Naive B cell (primary cell): Measurements from ENCODE around the gene FANCC. TPM values are rescaled to one million over a fixed set of nuclear protein-coding genes. Genes with fewer than 3 reads are reported as not detected.
A peak's percentile ranks its signal among the peaks of the same experiment; 100 is the strongest.

ENCODE experiments used
- ATAC-seq, 2 donors: fragments of 150-1000 bp; cut with Tn5 transposase; 2 replicates each; pipeline ENCODE4 v1.10.0; 2021; ENCODE audit warnings: low read depth in 2 of 2, mild to moderate bottlenecking in 2 of 2, moderate library complexity in 2 of 2
- DNase-seq: peaks from one replicate; pipeline ENCODE4 v3.0.0; 2022
- H3K27ac Mint-ChIP-seq, 6 donors: one replicate each; pipeline ENCODE4 v1.8.0; 2020 to 2022; ENCODE audit warnings: mild to moderate bottlenecking in 6 of 6, mixed read lengths in 6 of 6, moderate library complexity in 5 of 6, inconsistent platforms in 2 of 6
- H3K27me3 Mint-ChIP-seq, 3 donors: one replicate each; pipeline ENCODE4 v1.8.0; 2021 to 2022; ENCODE audit warnings: mixed read lengths in 3 of 3, mild to moderate bottlenecking in 1 of 3
- H3K36me3 Mint-ChIP-seq, 2 donors: one replicate each; pipeline ENCODE4 v1.8.0; 2020 to 2022; ENCODE audit warnings: mixed read lengths in 2 of 2, inconsistent platforms in 1 of 2, mild to moderate bottlenecking in 1 of 2
- H3K4me1 Mint-ChIP-seq, 3 donors: one replicate each; pipeline ENCODE4 v1.8.0; 2020 to 2022; ENCODE audit warnings: mixed read lengths in 3 of 3, inconsistent platforms in 1 of 3, mild to moderate bottlenecking in 1 of 3, moderate library complexity in 1 of 3
- H3K4me3 Mint-ChIP-seq, 8 donors: one replicate each; pipeline ENCODE4 v1.8.0; 2020 to 2022; ENCODE audit warnings: mild to moderate bottlenecking in 8 of 8, mixed read lengths in 8 of 8, moderate library complexity in 8 of 8, inconsistent platforms in 2 of 8
- H3K9me3 Mint-ChIP-seq, 7 donors: one replicate each; pipeline ENCODE4 v1.8.0; 2020 to 2022; ENCODE audit warnings: mixed read lengths in 7 of 7, mild to moderate bottlenecking in 5 of 7, inconsistent platforms in 2 of 7, moderate library complexity in 1 of 7
- polyA plus RNA-seq, 6 donors: library from polyadenylated mRNA; unstranded; fragments of 300-500 nt; fragmentation: Illumina TruSeq; gene quantifications; one replicate each; pipeline ENCODE4 v1.2.3, GENCODE V29; 2021; ENCODE audit warnings: low read depth in 6 of 6

FANCC gene
- polyA plus RNA-seq, 6 donors from 2014 or later = 1.3 to 11.8 (median 3.4) TPM

DNA sequence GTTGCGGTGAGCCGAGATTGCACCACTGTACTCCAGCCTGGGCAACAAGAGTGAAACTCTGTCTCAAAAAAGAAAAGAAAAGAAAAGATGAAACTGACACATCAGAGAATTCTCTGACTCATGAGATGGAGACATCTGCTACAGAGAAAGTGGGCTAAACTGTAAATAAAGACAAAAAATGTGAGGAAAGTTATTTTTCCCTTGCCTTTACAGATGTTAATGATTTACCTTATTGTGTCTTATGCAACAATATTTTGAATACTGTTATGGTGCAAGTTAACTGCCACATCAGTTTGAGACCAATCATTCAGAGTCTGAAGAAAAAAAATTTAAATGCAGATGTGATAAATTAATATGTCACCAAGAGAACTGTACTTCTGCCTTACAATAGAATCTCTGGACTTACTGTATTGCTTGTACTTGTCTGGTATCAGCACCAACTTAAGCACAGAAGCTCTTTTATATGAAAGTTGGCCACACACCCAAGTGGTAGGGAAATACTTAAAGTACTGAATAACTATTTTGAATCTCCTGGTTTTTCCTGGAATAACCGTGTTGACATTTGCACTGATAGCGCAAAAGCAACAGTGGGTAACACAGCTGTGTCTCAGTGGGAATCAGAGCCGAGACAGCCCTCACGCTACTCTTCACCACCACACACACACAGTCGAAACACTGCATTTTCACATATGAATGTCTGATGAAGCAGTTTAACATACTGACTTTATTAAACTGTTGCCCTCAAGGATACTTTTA, 169.9 kb downstream of the FANCC start:
- Mint-ChIP-seq H3K27ac (peak overlapping the region in 1 of 6 donors; percentile 65), H3K9me3 (no peaks in the 10 kb centered on the region), H3K36me3 (peaks cover 0 to 13% of the 10 kb centered on the region in 2 donors), H3K27me3 (no peaks in the 10 kb centered on the region), H3K4me1 (peaks cover 0 to 3% (median 0%) of the 10 kb centered on the region in 3 donors), H3K4me3 (no peak overlapping the region)
- no peak for ATAC-seq
- DNase-seq = no peak

DNA sequence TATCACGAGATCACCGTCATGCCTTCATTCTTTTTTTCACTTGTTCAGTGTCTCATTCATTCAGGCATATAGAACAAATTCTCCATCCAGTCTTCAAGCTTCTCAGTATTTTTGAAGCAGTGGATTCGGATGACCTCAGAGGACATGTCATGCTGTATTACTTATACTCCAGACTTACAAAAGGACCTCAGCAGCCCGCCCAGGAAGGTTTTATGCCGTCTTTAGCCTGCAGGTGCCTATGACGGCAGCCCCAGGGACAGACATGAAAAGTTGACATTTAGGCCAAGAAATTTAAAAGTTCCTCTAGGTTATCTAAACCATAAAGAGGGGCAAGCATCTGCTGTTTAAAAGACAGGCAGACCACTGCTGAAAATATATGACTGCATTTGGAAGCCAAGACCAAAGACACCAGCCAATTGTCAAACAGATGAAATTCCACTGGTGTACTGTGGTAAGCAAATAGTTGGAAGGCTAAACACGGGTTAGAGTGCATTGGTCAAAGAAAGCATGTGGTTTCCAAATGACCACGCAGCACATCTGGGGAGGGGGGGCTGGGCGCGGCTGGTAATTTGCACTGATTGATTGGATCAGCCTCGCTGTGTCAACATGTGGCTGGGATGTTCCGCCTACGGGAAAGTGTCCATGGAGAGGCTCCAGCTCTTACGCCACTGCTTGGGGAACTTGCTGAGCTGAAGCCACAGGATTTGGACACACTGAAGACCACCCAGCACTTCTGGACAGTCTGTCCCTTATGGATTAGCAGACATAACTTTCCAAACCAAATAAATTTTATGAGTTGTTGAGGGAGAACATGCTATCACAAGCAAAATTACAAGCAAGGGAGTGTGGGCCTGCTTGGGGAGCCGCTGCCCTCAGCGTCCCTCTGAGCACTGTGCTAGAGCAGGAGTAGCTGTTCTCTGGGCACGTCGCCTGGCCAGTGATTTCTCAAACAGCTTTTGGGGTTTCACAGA, 173.6 kb downstream of the FANCC start:
- DNase-seq (no peak), ATAC-seq (no peak)
- no peaks in the 10 kb centered on the region for H3K4me1 Mint-ChIP-seq
- peaks cover 0 to 13% of the 10 kb centered on the region in 2 donors for H3K36me3 Mint-ChIP-seq
- no peak overlapping the region for H3K27ac Mint-ChIP-seq
- H3K27me3 Mint-ChIP-seq = no peaks in the 10 kb centered on the region
- no peak overlapping the region for H3K4me3 Mint-ChIP-seq
- H3K9me3 Mint-ChIP-seq = no peaks in the 10 kb centered on the region

DNA sequence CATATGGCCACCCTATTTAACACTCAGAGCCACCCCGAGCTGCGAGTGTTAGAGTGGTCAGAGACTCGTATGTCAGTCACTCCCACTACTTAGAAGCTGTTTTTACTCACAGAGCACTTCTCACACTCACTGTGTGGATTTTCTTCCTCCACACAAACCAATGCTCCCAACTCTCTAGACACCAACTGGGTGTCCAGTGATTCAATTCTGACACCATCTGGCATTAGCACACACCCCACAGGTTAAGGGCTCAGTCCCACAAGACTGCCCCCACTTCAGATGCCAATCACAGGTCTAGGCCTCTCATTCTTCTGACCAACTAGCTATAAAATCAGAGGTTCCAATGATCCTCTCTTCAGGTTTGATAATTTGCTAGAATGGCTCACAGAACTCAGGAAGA, 174.8 kb downstream of the FANCC start:
- H3K27ac Mint-ChIP-seq = no peak overlapping the region
- H3K36me3 Mint-ChIP-seq = peaks cover 1 to 13% of the 10 kb centered on the region in 2 donors
- no peaks in the 10 kb centered on the region for H3K27me3 Mint-ChIP-seq
- DNase-seq (no peak), ATAC-seq (no peak)
- H3K4me3 Mint-ChIP-seq = no peak overlapping the region
- H3K9me3 Mint-ChIP-seq = no peaks in the 10 kb centered on the region
- H3K4me1 Mint-ChIP-seq = no peaks in the 10 kb centered on the region

- DNase-seq = no peak
- Mint-ChIP-seq H3K9me3 (no peaks in the 10 kb centered on the region), H3K4me1 (no peaks in the 10 kb centered on the region), H3K4me3 (no peak overlapping the region), H3K36me3 (peaks cover 5 to 13% of the 10 kb centered on the region in 2 donors), H3K27ac (no peak overlapping the region), H3K27me3 (no peaks in the 10 kb centered on the region)
- ATAC-seq = no peak
These were observed 175.2 kb downstream of the FANCC start for GRCh38 chr9:95142315-95142714.

GRCh38 chr9:95140821-95141220, 176.7 kb downstream of the FANCC start:
- no peaks in the 10 kb centered on the region for H3K4me1 Mint-ChIP-seq
- DNase-seq (no peak), ATAC-seq (no peak)
- no peaks in the 10 kb centered on the region for H3K9me3 Mint-ChIP-seq
- H3K27ac Mint-ChIP-seq = no peak overlapping the region
- no peak overlapping the region for H3K4me3 Mint-ChIP-seq
- H3K27me3 Mint-ChIP-seq = no peaks in the 10 kb centered on the region
- peaks cover 8 to 13% of the 10 kb centered on the region in 2 donors for H3K36me3 Mint-ChIP-seq

DNA sequence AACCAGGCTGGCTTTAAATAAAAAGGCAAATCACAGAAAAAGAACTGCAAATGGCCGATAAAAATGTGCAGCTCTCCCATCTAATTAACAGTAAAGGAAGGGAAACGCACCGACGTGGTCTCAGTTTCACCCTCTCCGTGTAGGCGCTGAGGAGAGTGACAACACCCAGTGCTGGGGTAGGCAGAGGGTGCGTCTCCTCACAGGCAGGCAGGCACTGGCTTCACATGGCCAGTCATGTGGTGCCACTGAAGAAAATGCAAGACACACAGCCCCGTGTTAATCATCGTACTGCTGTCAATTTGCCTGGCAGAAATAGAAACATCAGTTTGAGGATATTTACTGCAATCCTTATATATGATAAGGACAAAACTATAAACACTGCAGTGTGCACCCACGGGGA, 178.4 kb downstream of the FANCC start:
- Mint-ChIP-seq H3K27ac (peak overlapping the region in 1 of 6 donors; percentile 47), H3K4me1 (no peaks in the 10 kb centered on the region), H3K36me3 (peaks cover 4 to 8% of the 10 kb centered on the region in 2 donors), H3K4me3 (no peak overlapping the region), H3K27me3 (no peaks in the 10 kb centered on the region), H3K9me3 (no peaks in the 10 kb centered on the region)
- no peak for ATAC-seq
- DNase-seq = no peak

DNA sequence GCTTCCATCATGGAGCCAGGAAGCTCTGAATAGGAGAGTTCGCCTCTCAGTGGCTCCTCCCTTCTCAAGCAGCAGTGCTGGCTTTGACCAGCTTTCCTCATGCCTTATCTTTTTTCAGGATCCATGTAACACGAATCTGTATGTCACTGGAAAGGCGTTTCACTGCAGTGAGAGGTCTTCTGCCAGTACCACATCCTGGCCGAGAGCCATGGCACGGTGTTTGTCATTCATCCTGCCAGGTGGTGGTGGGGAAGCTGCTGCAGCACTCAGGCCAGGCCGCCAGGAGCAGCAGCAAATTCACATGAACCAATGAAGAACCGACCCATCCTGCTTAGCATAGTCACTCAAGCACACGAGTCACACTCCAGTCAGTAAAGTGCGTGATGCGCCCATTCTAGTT, 179.0 kb downstream of the FANCC start:
- no peaks in the 10 kb centered on the region for H3K9me3 Mint-ChIP-seq
- H3K27me3 Mint-ChIP-seq = no peaks in the 10 kb centered on the region
- H3K4me3 Mint-ChIP-seq = no peak overlapping the region
- ATAC-seq (no peak), DNase-seq (no peak)
- H3K4me1 Mint-ChIP-seq = no peaks in the 10 kb centered on the region
- H3K27ac Mint-ChIP-seq = no peak overlapping the region
- H3K36me3 Mint-ChIP-seq = peaks cover 4 to 8% of the 10 kb centered on the region in 2 donors

- no peak for DNase-seq
- H3K4me1 Mint-ChIP-seq = no peaks in the 10 kb centered on the region
- H3K36me3 Mint-ChIP-seq = peaks cover 8 to 10% of the 10 kb centered on the region in 2 donors
- H3K9me3 Mint-ChIP-seq = no peaks in the 10 kb centered on the region
- no peaks in the 10 kb centered on the region for H3K27me3 Mint-ChIP-seq
- peak overlapping the region in 1 of 8 donors; percentile 66 for H3K4me3 Mint-ChIP-seq
- ATAC-seq = no peak
- H3K27ac Mint-ChIP-seq = peak overlapping the region in 1 of 6 donors; percentile 14
These were observed 179.8 kb downstream of the FANCC start for GRCh38 chr9:95137587-95138145.

DNA sequence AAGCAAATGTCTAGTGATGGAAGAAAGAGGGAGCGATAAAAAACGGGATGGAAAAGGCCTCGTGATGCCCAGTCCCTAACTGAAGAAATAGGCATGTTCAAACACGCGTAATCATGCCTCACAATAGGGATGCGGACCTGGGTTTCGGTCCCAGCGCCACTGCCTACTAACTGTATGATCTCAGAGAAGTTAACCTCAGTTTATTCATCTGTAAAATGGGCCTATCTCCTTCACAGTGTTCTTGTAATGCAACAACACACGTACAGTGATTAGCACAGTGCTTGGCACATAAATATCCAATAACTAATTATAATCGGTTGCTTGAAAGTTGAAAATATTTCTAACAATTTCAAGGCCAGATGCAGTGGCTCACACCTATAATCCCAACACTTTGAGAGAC, 181.8 kb downstream of the FANCC start:
- Mint-ChIP-seq H3K9me3 (no peaks in the 10 kb centered on the region), H3K4me1 (no peaks in the 10 kb centered on the region), H3K36me3 (peaks cover 8 to 10% of the 10 kb centered on the region in 2 donors), H3K27ac (no peak overlapping the region), H3K27me3 (no peaks in the 10 kb centered on the region), H3K4me3 (no peak overlapping the region)
- no peak for ATAC-seq
- DNase-seq = no peak

DNA sequence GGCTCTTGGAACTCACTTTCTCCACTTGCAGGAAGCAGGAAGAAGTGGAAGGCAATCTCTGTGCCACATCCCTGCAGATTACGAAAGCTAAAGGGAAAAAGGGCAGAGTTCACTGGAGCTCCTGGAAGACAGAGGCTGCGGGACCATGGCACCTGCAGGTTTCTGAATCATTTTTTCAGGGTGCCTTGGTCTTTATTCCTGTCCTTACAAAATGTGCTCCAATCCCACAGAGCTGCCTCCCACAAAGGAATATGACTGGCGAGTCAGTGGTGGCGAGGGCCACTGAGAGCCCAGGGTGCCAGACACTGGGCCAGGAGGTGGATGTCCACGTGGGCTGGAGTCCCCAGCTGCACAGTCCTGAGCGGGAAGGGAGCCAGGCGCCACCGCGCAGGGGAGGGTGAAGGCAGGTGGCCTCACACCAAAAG, 183.0 kb downstream of the FANCC start:
- ATAC-seq = no peak
- H3K27ac Mint-ChIP-seq = no peak overlapping the region

DNA sequence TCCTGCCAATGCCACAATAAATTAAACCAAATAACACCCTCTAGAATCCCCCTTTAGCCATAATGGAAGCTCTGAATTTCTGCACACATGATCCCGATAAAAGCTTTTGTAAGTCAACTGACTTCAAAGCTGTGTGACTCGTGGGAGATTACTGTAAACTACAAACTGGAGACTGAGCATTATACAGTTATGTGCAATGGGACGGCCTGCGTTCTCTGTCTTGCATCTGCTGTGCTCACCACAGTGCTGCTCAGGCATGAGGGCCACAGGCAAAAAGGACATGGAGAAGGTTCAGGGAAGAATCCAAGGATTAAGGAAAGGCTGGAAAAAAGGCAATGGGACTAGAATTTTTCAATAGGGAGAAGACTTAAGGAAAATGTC, 184.2 kb downstream of the FANCC start:
- Mint-ChIP-seq H3K4me3 (no peak overlapping the region), H3K36me3 (peaks cover 8 to 15% of the 10 kb centered on the region in 2 donors), H3K27me3 (no peaks in the 10 kb centered on the region), H3K4me1 (no peaks in the 10 kb centered on the region), H3K27ac (peak overlapping the region in 1 of 6 donors; percentile 79), H3K9me3 (no peaks in the 10 kb centered on the region)
- ATAC-seq = no peak
- no peak for DNase-seq

More for the DNA sequence above, 183.0 kb downstream of the FANCC start:
- H3K9me3 Mint-ChIP-seq = no peaks in the 10 kb centered on the region
- no peaks in the 10 kb centered on the region for H3K4me1 Mint-ChIP-seq
- no peak for DNase-seq
- H3K27me3 Mint-ChIP-seq = no peaks in the 10 kb centered on the region
- H3K36me3 Mint-ChIP-seq = peaks cover 8 to 15% of the 10 kb centered on the region in 2 donors
- H3K4me3 Mint-ChIP-seq = no peak overlapping the region

GRCh38 chr9:95132366-95133324, 184.9 kb downstream of the FANCC start:
- no peak overlapping the region for H3K4me3 Mint-ChIP-seq
- no peak overlapping the region for H3K27ac Mint-ChIP-seq
- H3K4me1 Mint-ChIP-seq = peaks cover 0 to 2% (median 0%) of the 10 kb centered on the region in 3 donors
- no peaks in the 10 kb centered on the region for H3K9me3 Mint-ChIP-seq
- DNase-seq = no peak
- peaks cover 6 to 15% of the 10 kb centered on the region in 2 donors for H3K36me3 Mint-ChIP-seq
- H3K27me3 Mint-ChIP-seq = no peaks in the 10 kb centered on the region
- ATAC-seq = no peak
